Measurements from ENCODE around the gene ADIRF. TPM values are rescaled to one million over a fixed set of nuclear protein-coding genes. Genes with fewer than 3 reads are reported as not detected.
A peak's percentile ranks its signal among the peaks of the same experiment; 100 is the strongest.

Gene ADIRF
- polyA plus RNA-seq, 1 donor from 2014 or later: not detected

DNA sequence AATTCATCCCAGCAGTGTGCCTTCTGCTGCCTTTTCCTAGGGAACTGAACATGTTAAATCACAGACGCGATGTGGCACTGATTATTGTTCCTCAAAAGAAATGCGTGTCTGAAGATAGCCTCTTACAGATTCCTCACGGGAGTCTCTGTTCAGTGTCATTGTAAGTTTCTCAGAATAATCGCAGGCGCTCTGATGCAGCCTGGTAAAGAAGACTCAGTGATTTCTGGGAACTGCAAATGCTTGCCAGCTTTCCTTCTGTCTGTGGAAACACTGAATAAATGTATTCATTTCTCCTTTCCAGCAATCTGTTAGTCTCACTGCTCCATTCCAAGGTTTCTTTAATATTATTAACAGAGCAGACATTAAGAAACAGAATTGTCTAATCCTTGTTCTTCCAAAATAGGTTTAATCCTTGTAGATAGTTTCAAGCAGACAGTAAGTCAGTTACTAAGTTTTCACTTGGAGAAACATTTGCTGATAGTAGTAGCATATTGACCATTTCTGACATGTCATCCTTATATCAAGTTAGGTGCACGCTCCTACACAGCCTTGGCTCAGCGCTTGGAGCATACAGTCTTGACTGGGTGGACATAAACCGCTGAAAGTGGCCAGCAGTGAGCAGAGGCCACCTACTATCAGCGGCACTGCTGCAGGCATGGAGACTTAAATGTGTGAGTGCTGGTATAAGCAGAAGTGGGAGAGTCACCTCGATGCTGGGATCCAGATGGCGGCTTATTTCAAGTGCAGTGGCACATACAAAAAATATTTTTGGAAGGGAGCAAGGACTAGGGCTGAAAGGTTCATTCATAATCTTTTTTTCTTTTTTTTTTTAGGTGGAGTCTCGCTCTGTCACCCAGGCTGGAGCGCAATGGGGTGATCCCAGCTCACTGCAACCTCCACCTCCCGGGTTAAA is 38.6 kb upstream of the ADIRF start:
- Histone ChIP-seq H3K4me3 (ENCODE audit: low read length) (peak overlapping the region; percentile 43), H3K79me2 (replicated peaks; ENCODE audit: insufficient read depth, low read length) (no peaks in the 10 kb centered on the region), H4K20me1 (ENCODE audit: insufficient read depth) (no peaks in the 10 kb centered on the region), H2AFZ (ENCODE audit: low read depth, low read length) (no peak overlapping the region), H3K9ac (ENCODE audit: low read length) (no peak overlapping the region), H3K36me3 (ENCODE audit: insufficient read depth, low read length) (no peaks in the 10 kb centered on the region), H3K27ac (ENCODE audit: low read length) (peak overlapping the region; percentile 32), H3K9me3 (ENCODE audit: low read length) (no peaks in the 10 kb centered on the region), H3K9me2 (ENCODE audit: insufficient read depth, low read length) (no peaks in the 10 kb centered on the region), H3K4me2 (ENCODE audit: low read length) (peak overlapping the region; percentile 16), H3K27me3 (ENCODE audit: insufficient read depth, low read depth, low read length) (no peaks in the 10 kb centered on the region), H3F3A (ENCODE audit: insufficient read depth, low read length, poor library complexity, severe bottlenecking) (peaks cover 5% of the 10 kb centered on the region)
- TF ChIP-seq REST (IDR thresholded peaks at IDR 0.05; ENCODE audit: borderline replicate concordance) (peak; percentile 44), EP300 (conservative IDR thresholded peaks at IDR 0.05; ENCODE audit: poor library complexity, severe bottlenecking) (peak; percentile 32), POLR2AphosphoS5 (IDR thresholded peaks at IDR 0.05) (peak; percentile 19), MXI1 (conservative IDR thresholded peaks at IDR 0.05; ENCODE audit: poor library complexity, severe bottlenecking) (no peak), SMC3 (conservative IDR thresholded peaks at IDR 0.05; ENCODE audit: poor library complexity) (peak; percentile 27), TAF1 (IDR thresholded peaks at IDR 0.05; ENCODE audit: low read depth) (no peak), RAD21 (conservative IDR thresholded peaks at IDR 0.05) (peak; percentile 25), EZH2 (IDR thresholded peaks at IDR 0.05; ENCODE audit: borderline replicate concordance, insufficient read depth, low read length, poor library complexity, severe bottlenecking) (no peak)
- TF ChIP-seq, protein P1, sequence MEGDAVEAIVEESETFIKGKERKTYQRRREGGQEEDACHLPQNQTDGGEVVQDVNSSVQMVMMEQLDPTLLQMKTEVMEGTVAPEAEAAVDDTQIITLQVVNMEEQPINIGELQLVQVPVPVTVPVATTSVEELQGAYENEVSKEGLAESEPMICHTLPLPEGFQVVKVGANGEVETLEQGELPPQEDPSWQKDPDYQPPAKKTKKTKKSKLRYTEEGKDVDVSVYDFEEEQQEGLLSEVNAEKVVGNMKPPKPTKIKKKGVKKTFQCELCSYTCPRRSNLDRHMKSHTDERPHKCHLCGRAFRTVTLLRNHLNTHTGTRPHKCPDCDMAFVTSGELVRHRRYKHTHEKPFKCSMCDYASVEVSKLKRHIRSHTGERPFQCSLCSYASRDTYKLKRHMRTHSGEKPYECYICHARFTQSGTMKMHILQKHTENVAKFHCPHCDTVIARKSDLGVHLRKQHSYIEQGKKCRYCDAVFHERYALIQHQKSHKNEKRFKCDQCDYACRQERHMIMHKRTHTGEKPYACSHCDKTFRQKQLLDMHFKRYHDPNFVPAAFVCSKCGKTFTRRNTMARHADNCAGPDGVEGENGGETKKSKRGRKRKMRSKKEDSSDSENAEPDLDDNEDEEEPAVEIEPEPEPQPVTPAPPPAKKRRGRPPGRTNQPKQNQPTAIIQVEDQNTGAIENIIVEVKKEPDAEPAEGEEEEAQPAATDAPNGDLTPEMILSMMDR (IDR thresholded peaks at IDR 0.05; ENCODE audit: poor library complexity, severe bottlenecking): no peak

GRCh38 chr10:86931872-86932271 is 36.4 kb upstream of the ADIRF start:
- Histone ChIP-seq H3K36me3 (ENCODE audit: insufficient read depth, low read length) (no peaks in the 10 kb centered on the region), H3K79me2 (replicated peaks; ENCODE audit: insufficient read depth, low read length) (no peaks in the 10 kb centered on the region), H3K9me3 (ENCODE audit: low read length) (no peaks in the 10 kb centered on the region), H3K27me3 (ENCODE audit: insufficient read depth, low read depth, low read length) (no peaks in the 10 kb centered on the region), H3K27ac (ENCODE audit: low read length) (no peak overlapping the region), H3K9ac (ENCODE audit: low read length) (no peak overlapping the region), H3K4me3 (ENCODE audit: low read length) (no peak overlapping the region), H3K4me2 (ENCODE audit: low read length) (no peak overlapping the region), H2AFZ (ENCODE audit: low read depth, low read length) (no peak overlapping the region), H3K9me2 (ENCODE audit: insufficient read depth, low read length) (no peaks in the 10 kb centered on the region), H3F3A (ENCODE audit: insufficient read depth, low read length, poor library complexity, severe bottlenecking) (peaks cover 5% of the 10 kb centered on the region), H4K20me1 (ENCODE audit: insufficient read depth) (no peaks in the 10 kb centered on the region)
- no peak for TF ChIP-seq SMC3 (conservative IDR thresholded peaks at IDR 0.05; ENCODE audit: poor library complexity)
- TF ChIP-seq REST (IDR thresholded peaks at IDR 0.05; ENCODE audit: borderline replicate concordance): no peak
- no peak for TF ChIP-seq POLR2AphosphoS5 (IDR thresholded peaks at IDR 0.05)
- TF ChIP-seq MXI1 (conservative IDR thresholded peaks at IDR 0.05; ENCODE audit: poor library complexity, severe bottlenecking): no peak
- TF ChIP-seq, protein P1 (IDR thresholded peaks at IDR 0.05; ENCODE audit: poor library complexity, severe bottlenecking): no peak
- TF ChIP-seq EP300 (conservative IDR thresholded peaks at IDR 0.05; ENCODE audit: poor library complexity, severe bottlenecking): no peak
- TF ChIP-seq EZH2 (IDR thresholded peaks at IDR 0.05; ENCODE audit: borderline replicate concordance, insufficient read depth, low read length, poor library complexity, severe bottlenecking): no peak
- no peak for TF ChIP-seq RAD21 (conservative IDR thresholded peaks at IDR 0.05)
- no peak for TF ChIP-seq TAF1 (IDR thresholded peaks at IDR 0.05; ENCODE audit: low read depth)
